Nephron (organoid): ENCODE results near the gene MSANTD1.

Source experiments
- H3K27ac Mint-ChIP-seq, 3 experiments: 2 replicates each; pipeline ENCODE4 v1.8.0; 2020; ENCODE audit warnings: mixed read lengths in 3 of 3, mild to moderate bottlenecking in 2 of 3, moderate library complexity in 1 of 3
- H3K27me3 Mint-ChIP-seq: 2 replicates; pipeline ENCODE4 v1.8.0; 2021; ENCODE audit warnings: low read depth, mild to moderate bottlenecking, moderate library complexity, mixed read lengths
- H3K36me3 Mint-ChIP-seq: 2 replicates; pipeline ENCODE4 v1.8.0; 2020; ENCODE audit warnings: low read depth, mixed read lengths
- H3K4me1 Mint-ChIP-seq: 2 replicates; pipeline ENCODE4 v1.8.0; 2020; ENCODE audit warnings: mixed read lengths
- H3K4me3 Mint-ChIP-seq, 3 experiments: 2 replicates each; pipeline ENCODE4 v1.8.0; 2020; ENCODE audit warnings: mild to moderate bottlenecking in 3 of 3, mixed read lengths in 3 of 3, moderate library complexity in 2 of 3
- H3K9me3 Mint-ChIP-seq: 2 replicates; pipeline ENCODE4 v1.8.0; 2020; ENCODE audit warnings: mixed read lengths
- CTCF ChIP-seq, 3 experiments: fragments of 200-600 bp; sonication (generic); IDR thresholded peaks; one replicate each; pipeline ENCODE4 v1.5.0; 2021; ENCODE audit warnings: antibody characterized with exemption in 3 of 3; ENCODE audit not compliant: unreplicated experiment in 3 of 3

MSANTD1 gene

GRCh38 chr4:3263053-3263875 is 14.3 kb downstream of the MSANTD1 start:
- peaks cover 4% of the 10 kb centered on the region for H3K27me3 Mint-ChIP-seq
- no peak overlapping the region for H3K4me3 Mint-ChIP-seq
- H3K9me3 Mint-ChIP-seq, result no peaks in the 10 kb centered on the region
- H3K36me3 Mint-ChIP-seq, result no peaks in the 10 kb centered on the region
- no peak for TF ChIP-seq CTCF (IDR thresholded peaks at IDR 0.05; ENCODE audit: unreplicated experiment in 3 of 3)
- H3K27ac Mint-ChIP-seq, result no peak overlapping the region
- H3K4me1 Mint-ChIP-seq, result no peaks in the 10 kb centered on the region

GRCh38 chr4:3263876-3264193 is 14.9 kb downstream of the MSANTD1 start:
- Mint-ChIP-seq H3K9me3 (no peaks in the 10 kb centered on the region), H3K4me3 (no peak overlapping the region), H3K36me3 (no peaks in the 10 kb centered on the region), H3K27me3 (peaks cover 4% of the 10 kb centered on the region), H3K27ac (no peak overlapping the region), H3K4me1 (no peaks in the 10 kb centered on the region)
- no peak for TF ChIP-seq CTCF (IDR thresholded peaks at IDR 0.05; ENCODE audit: unreplicated experiment in 3 of 3)

- Mint-ChIP-seq H3K27me3 (peaks cover 4% of the 10 kb centered on the region), H3K36me3 (no peaks in the 10 kb centered on the region), H3K9me3 (no peaks in the 10 kb centered on the region), H3K4me1 (no peaks in the 10 kb centered on the region), H3K27ac (no peak overlapping the region), H3K4me3 (no peak overlapping the region)
- TF ChIP-seq CTCF (IDR thresholded peaks at IDR 0.05; ENCODE audit: unreplicated experiment in 3 of 3), result no peak
Measured at GRCh38 chr4:3266076-3266475, 17.1 kb downstream of the MSANTD1 start.

GRCh38 chr4:3267576-3268394 is 18.8 kb downstream of the MSANTD1 start:
- Mint-ChIP-seq H3K27me3 (peaks cover 4% of the 10 kb centered on the region), H3K9me3 (no peaks in the 10 kb centered on the region), H3K36me3 (no peaks in the 10 kb centered on the region), H3K27ac (no peak overlapping the region), H3K4me1 (peaks cover 4% of the 10 kb centered on the region), H3K4me3 (no peak overlapping the region)
- no peak for TF ChIP-seq CTCF (IDR thresholded peaks at IDR 0.05; ENCODE audit: unreplicated experiment in 3 of 3)

GRCh38 chr4:3268395-3269104 is 19.6 kb downstream of the MSANTD1 start:
- H3K27me3 Mint-ChIP-seq, result peaks cover 4% of the 10 kb centered on the region
- H3K9me3 Mint-ChIP-seq, result no peaks in the 10 kb centered on the region
- no peak overlapping the region for H3K4me3 Mint-ChIP-seq
- no peak overlapping the region for H3K27ac Mint-ChIP-seq
- H3K4me1 Mint-ChIP-seq, result peaks cover 4% of the 10 kb centered on the region
- no peaks in the 10 kb centered on the region for H3K36me3 Mint-ChIP-seq
- TF ChIP-seq CTCF (IDR thresholded peaks at IDR 0.05; ENCODE audit: unreplicated experiment in 3 of 3), result no peak
